Left ventricle myocardium inferior (tissue), 1 donor: ENCODE results near the gene IGFBP7. TPM values are rescaled to one million over a fixed set of nuclear protein-coding genes. Genes with fewer than 3 reads are reported as not detected.

Experiments
- DNase-seq: peaks from one replicate; pipeline ENCODE4 v3.0.0-alpha.2; 2020
- H3K27ac ChIP-seq: fragments of 200-600 bp; replicated peaks from 2 replicates; pipeline ENCODE4 v1.8.0; 2021
- H3K27me3 ChIP-seq: fragments of 200-600 bp; 2 replicates; pipeline ENCODE4 v1.8.0; 2021; ENCODE audit warnings: low read depth
- H3K36me3 ChIP-seq: fragments of 200-600 bp; 2 replicates; pipeline ENCODE4 v1.8.0; 2021
- H3K4me1 ChIP-seq: fragments of 200-600 bp; 2 replicates; pipeline ENCODE4 v1.8.0; 2021
- H3K4me3 ChIP-seq: fragments of 200-600 bp; 2 replicates; pipeline ENCODE4 v1.8.0; 2021; ENCODE audit warnings: mild to moderate bottlenecking, moderate library complexity
- H3K9me3 ChIP-seq: fragments of 200-600 bp; replicated peaks from 2 replicates; pipeline ENCODE4 v1.8.0; 2021
- CTCF ChIP-seq: fragments of 200-600 bp; IDR thresholded peaks from 2 replicates; pipeline ENCODE4 v1.8.0; 2021; ENCODE audit warnings: antibody characterized with exemption, mild to moderate bottlenecking, borderline replicate concordance
- intact Hi-C: fragments of 100-400 bp; cut with micrococcal nuclease; formaldehyde crosslinking; loops from one replicate; pipeline ENCODE4 v1.11.0; 2022
- total RNA-seq: library from RNA; stranded (reverse); fragmentation: NEBNext Ultra II Directional; extraction: Animal tissue kit (Norgen Biotek cat#: 25700); gene quantifications from one replicate; pipeline ENCODE4 v1.2.1, GENCODE V29; 2021
- donor health status: DM: no; HTN: yes; CAD: no; lungs with severe emphysema.

The IGFBP7 gene
- total RNA-seq, 1 donor from 2014 or later, result 698 TPM

- peaks cover 9% of the 10 kb centered on the region for H3K9me3 ChIP-seq
- H3K4me3 ChIP-seq, result no peak overlapping the region
- DNase-seq, result no peak
- H3K27me3 ChIP-seq, result no peaks in the 10 kb centered on the region
- no peak overlapping the region for H3K27ac ChIP-seq
- H3K4me1 ChIP-seq, result peaks cover 5% of the 10 kb centered on the region
- no peaks in the 10 kb centered on the region for H3K36me3 ChIP-seq
- no peak for TF ChIP-seq CTCF
- intact Hi-C loops, result no loop called here
These were observed 21.9 kb upstream of the IGFBP7 start for GRCh38 chr4:57131849-57132742.

- TF ChIP-seq CTCF, result no peak
- H3K36me3 ChIP-seq, result no peaks in the 10 kb centered on the region
- no peak overlapping the region for H3K4me3 ChIP-seq
- peaks cover 12% of the 10 kb centered on the region for H3K9me3 ChIP-seq
- no peaks in the 10 kb centered on the region for H3K27me3 ChIP-seq
- no peak for DNase-seq
- intact Hi-C loops, result no loop called here
- no peak overlapping the region for H3K27ac ChIP-seq
- peaks cover 5% of the 10 kb centered on the region for H3K4me1 ChIP-seq
These were observed 19.3 kb upstream of the IGFBP7 start for GRCh38 chr4:57129477-57129876.

GRCh38 chr4:57127361-57127760 is 17.2 kb upstream of the IGFBP7 start:
- Histone ChIP-seq H3K36me3 (no peaks in the 10 kb centered on the region), H3K9me3 (peaks cover 22% of the 10 kb centered on the region), H3K27me3 (no peaks in the 10 kb centered on the region), H3K27ac (no peak overlapping the region), H3K4me3 (no peak overlapping the region), H3K4me1 (peaks cover 5% of the 10 kb centered on the region)
- no peak for TF ChIP-seq CTCF
- no peak for DNase-seq
- intact Hi-C loops, result no loop called here

GRCh38 chr4:57125996-57126395 is 15.8 kb upstream of the IGFBP7 start:
- H3K9me3 ChIP-seq, result peaks cover 23% of the 10 kb centered on the region
- TF ChIP-seq CTCF, result no peak

GRCh38 chr4:57124145-57124544 is 14.0 kb upstream of the IGFBP7 start:
- intact Hi-C loops, result no loop called here
- no peak for TF ChIP-seq CTCF
- no peak for DNase-seq
- Histone ChIP-seq H3K27ac (no peak overlapping the region), H3K36me3 (no peaks in the 10 kb centered on the region), H3K9me3 (peaks cover 23% of the 10 kb centered on the region), H3K4me3 (no peak overlapping the region), H3K27me3 (no peaks in the 10 kb centered on the region), H3K4me1 (peaks cover 9% of the 10 kb centered on the region)

More at GRCh38 chr4:57125996-57126395, 15.8 kb upstream of the IGFBP7 start:
- Histone ChIP-seq H3K36me3 (no peaks in the 10 kb centered on the region), H3K27me3 (no peaks in the 10 kb centered on the region), H3K4me1 (no peaks in the 10 kb centered on the region), H3K27ac (no peak overlapping the region), H3K4me3 (no peak overlapping the region)
- DNase-seq, result no peak
- intact Hi-C loops, result no loop called here
